Astrocyte (in vitro differentiated cells and primary cell): Measurements from ENCODE around the gene ADGRL1. TPM values are rescaled to one million over a fixed set of nuclear protein-coding genes. Genes with fewer than 3 reads are reported as not detected.

Experiments used
- DNase-seq: peaks from one replicate; pipeline ENCODE4 v3.0.0-alpha.2; 2010; ENCODE audit warnings: low read depth
- FAIRE-seq: peaks from 2 replicates; lab custom pipeline; 2011; peaks lifted over from hg19 to GRCh38; lab: Jason Lieb, UNC
- H2AFZ ChIP-seq: 2 replicates; pipeline ENCODE4 v1.6.0; 2012; ENCODE audit warnings: low read depth, low read length, inconsistent platforms
- H3K27ac ChIP-seq: 2 replicates; pipeline ENCODE4 v1.5.1; 2011; ENCODE audit warnings: low read depth, low read length, inconsistent platforms
- H3K27me3 ChIP-seq: 2 replicates; pipeline ENCODE4 v1.6.0; 2011; ENCODE audit warnings: low read length, inconsistent platforms; ENCODE audit not compliant: insufficient read depth
- H3K36me3 ChIP-seq: 2 replicates; pipeline ENCODE4 v1.5.1; 2011; ENCODE audit warnings: low read length, inconsistent platforms; ENCODE audit not compliant: insufficient read depth
- H3K4me1 ChIP-seq: 2 replicates; pipeline ENCODE4 v1.5.1; 2011; ENCODE audit warnings: low read length, inconsistent platforms; ENCODE audit not compliant: insufficient read depth
- H3K4me2 ChIP-seq: 2 replicates; pipeline ENCODE4 v1.6.0; 2012; ENCODE audit warnings: low read length, inconsistent platforms
- H3K4me3 ChIP-seq: 2 replicates; pipeline ENCODE4 v1.5.1; 2011; ENCODE audit warnings: low read depth, mild to moderate bottlenecking, low read length, inconsistent platforms; ENCODE audit not compliant: insufficient read depth
- H3K79me2 ChIP-seq: 2 replicates; pipeline ENCODE4 v1.6.0; 2012; ENCODE audit warnings: mild to moderate bottlenecking, low read length, inconsistent platforms; ENCODE audit not compliant: insufficient read depth
- H3K9ac ChIP-seq: 2 replicates; pipeline ENCODE4 v1.6.0; 2012; ENCODE audit warnings: mild to moderate bottlenecking, low read length, inconsistent platforms
- H3K9me3 ChIP-seq: 2 replicates; pipeline ENCODE4 v1.5.1; 2012; ENCODE audit warnings: low read depth, mild to moderate bottlenecking, low read length, inconsistent platforms; ENCODE audit not compliant: insufficient read depth
- H4K20me1 ChIP-seq: 2 replicates; pipeline ENCODE4 v1.6.0; 2012; ENCODE audit warnings: low read length, inconsistent platforms; ENCODE audit not compliant: insufficient read depth
- H3K27ac Mint-ChIP-seq: one replicate; pipeline ENCODE4 v1.8.0; 2021; ENCODE audit warnings: mild to moderate bottlenecking, mixed read lengths; ENCODE audit not compliant: unreplicated experiment
- H3K27me3 Mint-ChIP-seq: one replicate; pipeline ENCODE4 v1.8.0; 2021; ENCODE audit warnings: low read depth, mixed read lengths; ENCODE audit not compliant: unreplicated experiment
- H3K36me3 Mint-ChIP-seq: one replicate; pipeline ENCODE4 v1.8.0; 2021; ENCODE audit warnings: low read depth, mixed read lengths; ENCODE audit not compliant: unreplicated experiment
- H3K4me1 Mint-ChIP-seq: one replicate; pipeline ENCODE4 v1.8.0; 2021; ENCODE audit warnings: low read depth, mixed read lengths; ENCODE audit not compliant: unreplicated experiment
- H3K4me3 Mint-ChIP-seq: one replicate; pipeline ENCODE4 v1.8.0; 2021; ENCODE audit warnings: mild to moderate bottlenecking, moderate library complexity, mixed read lengths; ENCODE audit not compliant: unreplicated experiment
- H3K9me3 Mint-ChIP-seq: one replicate; pipeline ENCODE4 v1.8.0; 2021; ENCODE audit warnings: mild to moderate bottlenecking, mixed read lengths; ENCODE audit not compliant: unreplicated experiment
- EZH2 ChIP-seq: IDR thresholded peaks from 2 replicates; pipeline ENCODE4 v1.6.1; 2012; ENCODE audit warnings: mild to moderate bottlenecking, low read length, inconsistent platforms; ENCODE audit not compliant: insufficient read depth
- total RNA-seq: library from RNA; stranded (reverse); gene quantifications from 2 replicates; pipeline ENCODE4 v1.2.1, GENCODE V29; 2021
- TF ChIP-seq, protein P1 (sequence below): IDR thresholded peaks from 2 replicates; pipeline ENCODE4 v1.5.1; 2011; ENCODE audit warnings: low read depth, mild to moderate bottlenecking, inconsistent platforms, low read length, moderate library complexity; ENCODE audit not compliant: insufficient read depth

The ADGRL1 gene
- total RNA-seq, 1 donor from 2014 or later: 40.9 TPM

DNA sequence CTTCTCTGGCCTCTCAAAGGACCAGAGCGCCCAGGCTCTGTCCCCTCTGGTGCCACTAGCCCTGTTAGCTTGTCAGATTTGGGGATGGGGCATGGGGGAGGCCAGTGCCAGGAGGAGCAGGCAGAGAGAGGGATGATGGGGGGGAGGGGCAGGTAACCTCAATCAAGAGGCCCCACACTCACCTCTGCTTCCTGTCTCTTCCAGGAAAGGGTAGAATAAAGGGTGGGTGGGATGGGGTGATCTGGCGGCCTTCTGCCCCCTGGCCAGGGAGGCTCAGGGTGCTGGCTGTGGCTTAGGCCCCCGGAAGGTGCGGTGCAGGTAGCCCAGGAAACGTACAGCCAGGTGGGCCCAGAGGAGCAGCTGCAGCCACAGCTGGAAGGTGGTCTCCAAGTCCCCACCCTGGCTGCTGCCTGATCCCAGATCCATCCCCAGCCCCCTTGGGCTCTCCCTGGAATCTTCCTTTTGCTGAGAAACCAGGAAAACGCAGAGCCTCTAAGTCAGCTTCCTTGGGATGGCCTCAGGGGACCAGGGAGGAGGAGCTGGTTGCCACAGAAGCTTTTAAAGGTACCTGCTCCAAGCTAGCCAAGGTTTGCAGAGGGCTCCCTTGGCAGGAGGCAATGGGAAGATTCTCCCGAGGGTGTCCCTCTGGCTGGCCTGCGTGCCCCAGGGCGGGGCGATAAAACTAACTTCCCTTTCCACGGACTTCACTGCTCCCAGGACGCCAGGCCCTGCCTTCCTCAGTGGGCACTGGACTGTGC is 93.7 kb downstream of the ADGRL1 start:
- H3K9me3 Mint-ChIP-seq: no peaks in the 10 kb centered on the region
- Histone ChIP-seq H3K79me2 (peaks cover 67% of the 10 kb centered on the region), H3K4me2 (peak overlapping the region; percentile 71), H4K20me1 (peaks cover 60% of the 10 kb centered on the region), H3K9me3 (no peaks in the 10 kb centered on the region), H3K4me1 (peaks cover 27% of the 10 kb centered on the region), H3K9ac (peak overlapping the region; percentile 17), H3K27ac (no peak overlapping the region), H3K4me3 (no peak overlapping the region), H3K36me3 (no peaks in the 10 kb centered on the region), H3K27me3 (no peaks in the 10 kb centered on the region), H2AFZ (no peak overlapping the region)
- H3K4me3 Mint-ChIP-seq: no peak overlapping the region
- FAIRE-seq (no peak), DNase-seq (no peak)
- H3K27ac Mint-ChIP-seq: no peak overlapping the region
- no peak for TF ChIP-seq EZH2
- TF ChIP-seq, protein P1, sequence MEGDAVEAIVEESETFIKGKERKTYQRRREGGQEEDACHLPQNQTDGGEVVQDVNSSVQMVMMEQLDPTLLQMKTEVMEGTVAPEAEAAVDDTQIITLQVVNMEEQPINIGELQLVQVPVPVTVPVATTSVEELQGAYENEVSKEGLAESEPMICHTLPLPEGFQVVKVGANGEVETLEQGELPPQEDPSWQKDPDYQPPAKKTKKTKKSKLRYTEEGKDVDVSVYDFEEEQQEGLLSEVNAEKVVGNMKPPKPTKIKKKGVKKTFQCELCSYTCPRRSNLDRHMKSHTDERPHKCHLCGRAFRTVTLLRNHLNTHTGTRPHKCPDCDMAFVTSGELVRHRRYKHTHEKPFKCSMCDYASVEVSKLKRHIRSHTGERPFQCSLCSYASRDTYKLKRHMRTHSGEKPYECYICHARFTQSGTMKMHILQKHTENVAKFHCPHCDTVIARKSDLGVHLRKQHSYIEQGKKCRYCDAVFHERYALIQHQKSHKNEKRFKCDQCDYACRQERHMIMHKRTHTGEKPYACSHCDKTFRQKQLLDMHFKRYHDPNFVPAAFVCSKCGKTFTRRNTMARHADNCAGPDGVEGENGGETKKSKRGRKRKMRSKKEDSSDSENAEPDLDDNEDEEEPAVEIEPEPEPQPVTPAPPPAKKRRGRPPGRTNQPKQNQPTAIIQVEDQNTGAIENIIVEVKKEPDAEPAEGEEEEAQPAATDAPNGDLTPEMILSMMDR: no peak
- no peaks in the 10 kb centered on the region for H3K27me3 Mint-ChIP-seq
- H3K36me3 Mint-ChIP-seq: peaks cover 7% of the 10 kb centered on the region
- H3K4me1 Mint-ChIP-seq: peaks cover 14% of the 10 kb centered on the region

DNA sequence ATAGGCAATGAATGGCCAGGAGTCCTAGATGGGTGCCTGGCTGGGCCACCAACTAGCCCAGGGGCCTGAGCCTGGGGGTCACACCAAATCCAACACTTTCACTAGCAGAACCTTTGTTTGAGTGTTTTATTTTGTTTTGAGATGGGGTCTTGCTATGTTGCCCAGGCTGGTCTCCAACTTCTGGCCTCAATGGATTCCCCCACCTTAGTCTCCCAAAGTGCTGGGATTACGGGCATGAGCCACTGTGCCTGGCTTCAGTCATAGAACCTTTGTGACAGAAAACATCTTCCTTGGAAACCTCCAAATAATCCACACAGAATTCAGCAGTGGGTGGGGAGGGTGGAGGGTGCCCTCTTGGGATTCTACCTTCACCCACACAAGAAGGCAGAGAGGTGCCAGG is 94.5 kb downstream of the ADGRL1 start:
- DNase-seq (no peak), FAIRE-seq (no peak)
- no peak overlapping the region for H3K9ac ChIP-seq
- no peak overlapping the region for H3K4me2 ChIP-seq
- H3K4me3 ChIP-seq: no peak overlapping the region
- H3K79me2 ChIP-seq: peaks cover 60% of the 10 kb centered on the region
- Mint-ChIP-seq H3K9me3 (no peaks in the 10 kb centered on the region), H3K27me3 (no peaks in the 10 kb centered on the region), H3K4me3 (no peak overlapping the region), H3K4me1 (peaks cover 10% of the 10 kb centered on the region), H3K36me3 (peaks cover 7% of the 10 kb centered on the region), H3K27ac (no peak overlapping the region)
- H3K27ac ChIP-seq: no peak overlapping the region
- H3K4me1 ChIP-seq: peaks cover 24% of the 10 kb centered on the region
- TF ChIP-seq EZH2: no peak
- TF ChIP-seq, protein P1: no peak
- H3K36me3 ChIP-seq: no peaks in the 10 kb centered on the region
- H2AFZ ChIP-seq: no peak overlapping the region
- peaks cover 53% of the 10 kb centered on the region for H4K20me1 ChIP-seq
- H3K27me3 ChIP-seq: no peaks in the 10 kb centered on the region
- no peaks in the 10 kb centered on the region for H3K9me3 ChIP-seq

DNA sequence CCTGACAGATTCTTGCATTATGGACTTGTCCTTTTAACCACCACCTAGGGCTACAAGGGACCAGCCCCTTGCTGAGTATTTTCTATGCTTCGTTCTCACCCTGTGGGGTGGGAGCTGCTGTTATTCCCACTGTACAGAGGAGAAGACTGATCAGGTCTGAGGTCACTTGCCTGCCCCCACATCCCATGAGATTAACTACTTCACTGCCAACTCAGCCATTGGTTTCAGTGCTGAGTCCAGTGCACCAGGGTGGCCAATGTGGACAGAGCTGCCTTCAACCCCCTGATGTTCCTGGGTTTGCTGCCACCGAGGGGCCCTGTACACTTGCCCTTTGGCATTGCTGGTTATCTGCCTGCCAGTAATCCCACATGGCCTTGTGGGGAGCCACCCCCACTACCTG is 95.3 kb downstream of the ADGRL1 start:
- Histone ChIP-seq H3K27me3 (no peaks in the 10 kb centered on the region), H3K4me1 (peaks cover 17% of the 10 kb centered on the region), H3K4me3 (no peak overlapping the region), H3K9me3 (no peaks in the 10 kb centered on the region), H3K4me2 (no peak overlapping the region), H3K27ac (no peak overlapping the region), H2AFZ (no peak overlapping the region), H3K9ac (no peak overlapping the region), H3K36me3 (no peaks in the 10 kb centered on the region), H4K20me1 (peaks cover 44% of the 10 kb centered on the region), H3K79me2 (peaks cover 52% of the 10 kb centered on the region)
- DNase-seq: no peak
- Mint-ChIP-seq H3K9me3 (no peaks in the 10 kb centered on the region), H3K27ac (no peak overlapping the region), H3K4me1 (peaks cover 4% of the 10 kb centered on the region), H3K27me3 (no peaks in the 10 kb centered on the region), H3K4me3 (no peak overlapping the region), H3K36me3 (peaks cover 12% of the 10 kb centered on the region)
- no peak for FAIRE-seq
- TF ChIP-seq EZH2: no peak
- TF ChIP-seq, protein P1: no peak
